ENCODE data around the gene VEPH1. TPM values are rescaled to one million over a fixed set of nuclear protein-coding genes. Genes with fewer than 3 reads are reported as not detected.

The VEPH1 gene
- polyA plus RNA-seq, 1 experiment = 17.9 TPM

DNA sequence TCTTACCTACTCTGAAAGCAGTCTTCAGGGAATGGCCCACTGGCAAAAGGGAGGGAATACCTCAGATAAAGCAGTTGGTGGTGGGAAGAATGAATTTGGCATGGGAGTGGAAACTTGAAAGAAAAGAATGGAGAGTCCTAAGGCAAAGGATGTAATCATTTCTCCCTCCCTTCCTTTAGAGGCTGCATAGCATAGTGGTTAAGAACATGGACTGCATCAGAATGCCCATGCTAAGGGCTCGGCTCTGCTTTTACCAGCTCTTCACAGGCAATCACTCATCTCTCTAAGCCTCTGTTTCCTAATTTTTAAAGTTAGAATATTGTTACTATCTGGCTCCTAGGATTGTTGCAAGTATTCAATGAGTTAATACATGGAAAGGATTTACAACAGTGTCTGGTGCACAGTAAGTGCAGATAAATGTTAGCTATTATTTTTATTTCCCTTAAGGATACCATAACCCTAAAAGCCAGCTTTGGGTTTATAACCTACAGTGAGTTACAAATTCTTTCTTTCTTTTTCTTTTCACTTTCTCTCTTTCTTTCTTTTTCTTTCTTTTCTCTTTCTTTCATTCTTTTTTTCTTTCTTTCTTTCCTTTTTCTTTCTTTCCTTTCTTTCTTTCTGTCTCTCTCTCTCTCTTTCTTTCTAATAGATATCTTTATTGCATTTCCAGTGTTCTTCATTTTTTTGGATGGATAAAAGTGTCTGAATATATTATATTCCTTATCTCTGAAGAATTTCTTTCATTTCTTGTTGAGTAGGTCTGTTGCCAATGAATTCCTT lies 23.6 kb downstream of the VEPH1 start:
- no peak overlapping the region for H3K4me3 ChIP-seq (ENCODE audit: low read depth, low read length)
- ChIA-PET POLR2A (no interaction called here), CTCF (no interaction called here)
- no peaks in the 10 kb centered on the region for H3K36me3 ChIP-seq (ENCODE audit: control insufficient read depth, insufficient read depth, low read length)
- TF ChIP-seq, protein P1, sequence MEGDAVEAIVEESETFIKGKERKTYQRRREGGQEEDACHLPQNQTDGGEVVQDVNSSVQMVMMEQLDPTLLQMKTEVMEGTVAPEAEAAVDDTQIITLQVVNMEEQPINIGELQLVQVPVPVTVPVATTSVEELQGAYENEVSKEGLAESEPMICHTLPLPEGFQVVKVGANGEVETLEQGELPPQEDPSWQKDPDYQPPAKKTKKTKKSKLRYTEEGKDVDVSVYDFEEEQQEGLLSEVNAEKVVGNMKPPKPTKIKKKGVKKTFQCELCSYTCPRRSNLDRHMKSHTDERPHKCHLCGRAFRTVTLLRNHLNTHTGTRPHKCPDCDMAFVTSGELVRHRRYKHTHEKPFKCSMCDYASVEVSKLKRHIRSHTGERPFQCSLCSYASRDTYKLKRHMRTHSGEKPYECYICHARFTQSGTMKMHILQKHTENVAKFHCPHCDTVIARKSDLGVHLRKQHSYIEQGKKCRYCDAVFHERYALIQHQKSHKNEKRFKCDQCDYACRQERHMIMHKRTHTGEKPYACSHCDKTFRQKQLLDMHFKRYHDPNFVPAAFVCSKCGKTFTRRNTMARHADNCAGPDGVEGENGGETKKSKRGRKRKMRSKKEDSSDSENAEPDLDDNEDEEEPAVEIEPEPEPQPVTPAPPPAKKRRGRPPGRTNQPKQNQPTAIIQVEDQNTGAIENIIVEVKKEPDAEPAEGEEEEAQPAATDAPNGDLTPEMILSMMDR (IDR thresholded peaks at IDR 0.05; ENCODE audit: insufficient read depth, low read depth, low read length) = no peak
- no peaks in the 10 kb centered on the region for H3K27me3 ChIP-seq (ENCODE audit: control insufficient read depth, insufficient read depth, low read length)
- no peak for DNase-seq (ENCODE audit: low read depth)

DNA sequence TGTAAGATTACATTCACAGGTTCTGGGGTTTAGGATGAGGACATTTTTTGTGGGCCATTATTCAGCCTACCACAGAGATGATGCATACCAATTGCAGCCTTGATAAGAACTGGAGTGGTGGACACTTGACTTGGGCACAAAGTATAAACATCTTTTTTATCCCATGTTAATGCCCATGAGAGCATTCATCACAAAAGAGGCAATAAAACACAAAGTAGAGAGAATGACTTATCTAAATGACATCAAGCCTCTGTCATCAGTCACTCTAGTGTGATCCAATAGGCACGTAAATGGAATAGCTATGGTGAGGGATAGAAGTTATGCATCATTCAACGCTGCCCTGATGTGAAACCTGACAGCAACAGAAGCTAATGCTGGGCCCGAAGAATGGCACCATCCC lies 25.8 kb downstream of the VEPH1 start:
- DNase-seq (ENCODE audit: low read depth) = no peak
- Histone ChIP-seq H3K4me3 (ENCODE audit: low read depth, low read length) (no peak overlapping the region), H3K27me3 (ENCODE audit: control insufficient read depth, insufficient read depth, low read length) (no peaks in the 10 kb centered on the region), H3K36me3 (ENCODE audit: control insufficient read depth, insufficient read depth, low read length) (no peaks in the 10 kb centered on the region)
- ChIA-PET CTCF (interaction anchor here (1.2 kb wide), 1 partner anchor 9 kb away, joined by 3 read pairs; no protein-coding TSS in a partner anchor), POLR2A (no interaction called here)
- TF ChIP-seq, protein P1 (IDR thresholded peaks at IDR 0.05; ENCODE audit: insufficient read depth, low read depth, low read length) = no peak

DNA sequence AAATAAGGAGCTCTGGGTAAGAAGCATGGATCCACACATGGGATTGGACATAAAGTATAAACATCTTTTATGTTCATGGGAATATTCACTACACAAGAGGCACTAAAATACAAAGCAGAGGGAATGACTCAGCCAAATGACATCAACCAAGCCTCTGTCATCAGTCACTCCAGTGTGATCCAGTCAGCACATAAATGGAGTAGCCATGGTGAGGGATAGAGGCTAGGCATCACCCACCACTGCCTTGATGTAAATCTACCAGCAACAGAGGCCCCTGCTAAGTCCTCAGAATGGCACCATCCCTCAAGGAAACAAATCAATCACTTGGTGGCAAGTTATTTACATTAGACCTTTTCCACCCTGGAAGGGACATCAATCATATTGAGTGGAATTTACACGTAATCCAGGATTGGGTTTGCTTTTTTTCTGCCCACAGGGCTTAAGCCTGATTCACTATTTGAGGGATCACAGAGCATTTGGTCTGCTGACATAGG lies 27.2 kb downstream of the VEPH1 start:
- peak; percentile 59 for DNase-seq (ENCODE audit: low read depth)
- POLR2A ChIA-PET = no interaction called here
- Histone ChIP-seq H3K27me3 (ENCODE audit: control insufficient read depth, insufficient read depth, low read length) (no peaks in the 10 kb centered on the region), H3K36me3 (ENCODE audit: control insufficient read depth, insufficient read depth, low read length) (no peaks in the 10 kb centered on the region), H3K4me3 (ENCODE audit: low read depth, low read length) (no peak overlapping the region)
- TF ChIP-seq, protein P1 (IDR thresholded peaks at IDR 0.05; ENCODE audit: insufficient read depth, low read depth, low read length) = no peak
- CTCF ChIA-PET = interaction anchor here (1.4 kb wide), 2 partner anchors 17 to 36 kb away, joined by 3 to 5 read pairs; no protein-coding TSS in a partner anchor

DNA sequence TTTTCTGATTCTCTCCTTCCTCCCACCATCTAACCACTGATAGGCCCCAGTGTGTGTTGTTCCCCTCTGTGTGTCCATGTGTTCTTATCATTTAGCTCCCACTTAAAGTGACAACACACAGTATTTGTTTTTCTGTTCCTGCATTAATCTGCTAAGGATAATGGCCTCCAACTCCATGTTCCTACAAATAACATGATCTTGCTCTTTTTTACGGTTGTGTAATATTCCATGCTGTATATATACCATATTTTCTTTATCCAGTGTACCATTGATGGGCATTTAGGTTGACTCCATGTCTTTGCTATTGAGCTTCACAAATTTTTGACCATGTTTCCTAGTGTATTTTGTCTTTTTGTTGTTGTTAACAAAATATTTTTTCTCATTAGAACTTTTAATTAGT lies 30.6 kb downstream of the VEPH1 start:
- no peaks in the 10 kb centered on the region for H3K27me3 ChIP-seq (ENCODE audit: control insufficient read depth, insufficient read depth, low read length)
- no peak overlapping the region for H3K4me3 ChIP-seq (ENCODE audit: low read depth, low read length)
- DNase-seq (ENCODE audit: low read depth) = no peak
- TF ChIP-seq, protein P1 (IDR thresholded peaks at IDR 0.05; ENCODE audit: insufficient read depth, low read depth, low read length) = no peak
- ChIA-PET CTCF (interaction anchor here (1.2 kb wide), 3 partner anchors 8 to 269 kb away, joined by 3 read pairs; no protein-coding TSS in a partner anchor), POLR2A (no interaction called here)
- no peaks in the 10 kb centered on the region for H3K36me3 ChIP-seq (ENCODE audit: control insufficient read depth, insufficient read depth, low read length)

DNA sequence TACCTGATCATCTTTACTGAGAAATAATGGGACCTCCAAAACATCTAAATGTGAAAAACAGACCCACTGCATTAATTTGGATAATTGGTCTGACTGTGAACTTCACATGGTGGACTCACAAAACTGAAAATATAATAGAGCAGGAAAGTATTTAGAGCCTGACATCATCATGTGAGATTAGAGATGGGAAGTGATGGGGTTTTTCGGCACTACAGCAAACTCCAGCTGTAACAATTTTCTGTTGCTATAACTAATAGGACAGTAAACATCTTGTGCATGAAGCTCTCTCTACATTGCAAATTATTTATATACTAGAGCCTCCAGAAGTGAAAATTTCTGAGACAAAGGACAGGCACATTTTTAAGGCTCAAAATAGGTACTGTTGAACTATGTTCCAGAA lies 32.2 kb downstream of the VEPH1 start:
- Histone ChIP-seq H3K27me3 (ENCODE audit: control insufficient read depth, insufficient read depth, low read length) (no peaks in the 10 kb centered on the region), H3K36me3 (ENCODE audit: control insufficient read depth, insufficient read depth, low read length) (no peaks in the 10 kb centered on the region), H3K4me3 (ENCODE audit: low read depth, low read length) (no peak overlapping the region)
- DNase-seq (ENCODE audit: low read depth) = no peak
- CTCF ChIA-PET = no interaction called here
- TF ChIP-seq, protein P1 (IDR thresholded peaks at IDR 0.05; ENCODE audit: insufficient read depth, low read depth, low read length) = no peak
- POLR2A ChIA-PET = no interaction called here
